Posterior cingulate gyrus (tissue), 11 donors: ENCODE measurements around the gene TEK.

Experiments
- DNase-seq, 10 donors: peaks; one replicate each; pipeline versions ENCODE4 v3.0.0 to v3.0.0-alpha.2; 2020 to 2021; ENCODE audit warnings: mixed read lengths in 3 of 10
- intact Hi-C: fragments of 100-400 bp; cut with DNase I; formaldehyde crosslinking; loops from one replicate; pipeline ENCODE4 v1.15.1; 2023

The TEK gene

GRCh38 chr9:27168951-27169350 is 59.9 kb downstream of the TEK start:
- intact Hi-C loops: no loop called here
- no peak for DNase-seq

- intact Hi-C loops: no loop called here
- no peak for DNase-seq
Measured at GRCh38 chr9:27176971-27177370, 67.9 kb downstream of the TEK start.

GRCh38 chr9:27179245-27179865 is 70.3 kb downstream of the TEK start:
- intact Hi-C loops: no loop called here
- no peak for DNase-seq

- intact Hi-C loops: no loop called here
- DNase-seq: no peak
Measured at GRCh38 chr9:27181381-27181780, 72.4 kb downstream of the TEK start.

GRCh38 chr9:27182421-27182820 is 73.4 kb downstream of the TEK start:
- intact Hi-C loops: no loop called here
- DNase-seq: no peak

GRCh38 chr9:27183131-27183530 is 74.1 kb downstream of the TEK start:
- intact Hi-C loops: no loop called here
- DNase-seq: no peak

GRCh38 chr9:27183701-27184100 is 74.7 kb downstream of the TEK start:
- intact Hi-C loops: no loop called here
- DNase-seq: peak in 1 of 10 donors; percentile 61

- DNase-seq: no peak
- intact Hi-C loops: no loop called here
Measured at GRCh38 chr9:27184556-27185351, 75.7 kb downstream of the TEK start.

- DNase-seq: no peak
- intact Hi-C loops: no loop called here
Measured at GRCh38 chr9:27188426-27188825, 79.4 kb downstream of the TEK start.

GRCh38 chr9:27189426-27189825 is 80.4 kb downstream of the TEK start:
- no peak for DNase-seq

GRCh38 chr9:27192291-27192960 is 83.4 kb downstream of the TEK start:
- intact Hi-C loops: loop anchor here (10.0 kb wide), 1 partner anchor 68 kb away; no protein-coding TSS in a partner anchor
- no peak for DNase-seq

More at GRCh38 chr9:27189426-27189825, 80.4 kb downstream of the TEK start:
- intact Hi-C loops: no loop called here

GRCh38 chr9:27193886-27194285 is 84.9 kb downstream of the TEK start:
- DNase-seq: no peak
- intact Hi-C loops: loop anchor here (10.0 kb wide), 1 partner anchor 69 kb away; no protein-coding TSS in a partner anchor

- intact Hi-C loops: loop anchor here (10.0 kb wide), 1 partner anchor 70 kb away; no protein-coding TSS in a partner anchor
- DNase-seq: no peak
Measured at GRCh38 chr9:27194401-27195091, 85.5 kb downstream of the TEK start.

- intact Hi-C loops: loop anchor here (10.0 kb wide), 1 partner anchor 70 kb away; no protein-coding TSS in a partner anchor
- no peak for DNase-seq
Measured at GRCh38 chr9:27195191-27195590, 86.2 kb downstream of the TEK start.

GRCh38 chr9:27196383-27196782 is 87.4 kb downstream of the TEK start:
- intact Hi-C loops: loop anchor here (10.0 kb wide), 1 partner anchor 72 kb away; no protein-coding TSS in a partner anchor
- no peak for DNase-seq

- no peak for DNase-seq
- intact Hi-C loops: loop anchor here (10.0 kb wide), 1 partner anchor 73 kb away; no protein-coding TSS in a partner anchor
Measured at GRCh38 chr9:27198190-27198589, 89.2 kb downstream of the TEK start.

- intact Hi-C loops: no loop called here
- no peak for DNase-seq
Measured at GRCh38 chr9:27202056-27202455, 93.0 kb downstream of the TEK start.

GRCh38 chr9:27203783-27204182 is 94.8 kb downstream of the TEK start:
- no peak for DNase-seq
- intact Hi-C loops: no loop called here

- no peak for DNase-seq
- intact Hi-C loops: no loop called here
Measured at GRCh38 chr9:27204578-27204977, 95.6 kb downstream of the TEK start.

GRCh38 chr9:27205198-27205597 is 96.2 kb downstream of the TEK start:
- no peak for DNase-seq
- intact Hi-C loops: no loop called here

- intact Hi-C loops: no loop called here
- DNase-seq: no peak
Measured at GRCh38 chr9:27206041-27206440, 97.0 kb downstream of the TEK start.
